Fibroblast of skin of left quadriceps (primary cell): ENCODE measurements around the gene CES4A.

Experiments
- DNase-seq, 2 experiments: peaks; one replicate each; pipeline ENCODE4 v3.0.0-alpha.2; 2013; ENCODE audit warnings: low read depth in 2 of 2

Gene CES4A

GRCh38 chr16:67050796-67051195, 62.4 kb downstream of the CES4A start:
- no peak for DNase-seq

GRCh38 chr16:67052399-67052798, 64.0 kb downstream of the CES4A start:
- no peak for DNase-seq

- DNase-seq = no peak
These were observed 65.5 kb downstream of the CES4A start for GRCh38 chr16:67053767-67054334.

- no peak for DNase-seq
These were observed 66.5 kb downstream of the CES4A start for GRCh38 chr16:67054901-67055300.

- DNase-seq = peak; percentile 88 to 89
These were observed 67.5 kb downstream of the CES4A start for GRCh38 chr16:67055712-67056487.
